ENCODE data around the gene ARHGEF17. TPM values are rescaled to one million over a fixed set of nuclear protein-coding genes. Genes with fewer than 3 reads are reported as not detected.

Gene ARHGEF17
- total RNA-seq, 3 donors from 2014 or later = 7.6 to 75.8 (median 13.6) TPM

GRCh38 chr11:73399636-73400035, 91.6 kb downstream of the ARHGEF17 start:
- Histone ChIP-seq H3K4me3 (no peak overlapping the region), H3K36me3 (ENCODE audit: low read depth) (no peaks in the 10 kb centered on the region), H3K9me3 (no peaks in the 10 kb centered on the region), H3K4me1 (ENCODE audit: low read depth) (no peaks in the 10 kb centered on the region)
- intact Hi-C loops (cut with DNase I, micrococcal nuclease) = no loop called here
- no peak for ATAC-seq
- DNase-seq = no peak
- no peak for TF ChIP-seq CTCF (IDR thresholded peaks at IDR 0.05)

GRCh38 chr11:73400293-73400692, 92.2 kb downstream of the ARHGEF17 start:
- H3K9me3 ChIP-seq = no peaks in the 10 kb centered on the region
- H3K36me3 ChIP-seq (ENCODE audit: low read depth) = no peaks in the 10 kb centered on the region
- intact Hi-C loops (cut with DNase I, micrococcal nuclease) = no loop called here
- no peak overlapping the region for H3K4me3 ChIP-seq
- no peak for ATAC-seq
- H3K4me1 ChIP-seq (ENCODE audit: low read depth) = no peaks in the 10 kb centered on the region
- no peak for TF ChIP-seq CTCF (IDR thresholded peaks at IDR 0.05)
- DNase-seq = no peak

GRCh38 chr11:73401217-73401923, 93.3 kb downstream of the ARHGEF17 start:
- no peak for TF ChIP-seq CTCF (IDR thresholded peaks at IDR 0.05)
- Histone ChIP-seq H3K4me1 (ENCODE audit: low read depth) (no peaks in the 10 kb centered on the region), H3K4me3 (no peak overlapping the region), H3K36me3 (ENCODE audit: low read depth) (no peaks in the 10 kb centered on the region), H3K9me3 (no peaks in the 10 kb centered on the region)
- ATAC-seq (no peak), DNase-seq (no peak)
- intact Hi-C loops (cut with DNase I, micrococcal nuclease) = no loop called here

- DNase-seq = no peak
- TF ChIP-seq CTCF (IDR thresholded peaks at IDR 0.05) = no peak
- intact Hi-C loops (cut with DNase I, micrococcal nuclease) = no loop called here
Observed at GRCh38 chr11:73401924-73402833, 94.1 kb downstream of the ARHGEF17 start.

GRCh38 chr11:73402834-73403185, 94.7 kb downstream of the ARHGEF17 start:
- H3K9me3 ChIP-seq = no peaks in the 10 kb centered on the region
- no peaks in the 10 kb centered on the region for H3K36me3 ChIP-seq (ENCODE audit: low read depth)
- DNase-seq (no peak), ATAC-seq (no peak)
- intact Hi-C loops (cut with DNase I, micrococcal nuclease) = no loop called here
- no peaks in the 10 kb centered on the region for H3K4me1 ChIP-seq (ENCODE audit: low read depth)
- TF ChIP-seq CTCF (IDR thresholded peaks at IDR 0.05) = no peak
- no peak overlapping the region for H3K4me3 ChIP-seq

More at GRCh38 chr11:73401924-73402833, 94.1 kb downstream of the ARHGEF17 start:
- Histone ChIP-seq H3K4me3 (no peak overlapping the region), H3K4me1 (ENCODE audit: low read depth) (no peaks in the 10 kb centered on the region), H3K36me3 (ENCODE audit: low read depth) (no peaks in the 10 kb centered on the region), H3K9me3 (no peaks in the 10 kb centered on the region)
- ATAC-seq = no peak
